Loucy (cell line): ENCODE data around the gene CGREF1.

ENCODE experiments used
- H2AFZ ChIP-seq: fragments of 200-600 bp; sonication (generic); 2 replicates; pipeline ENCODE4 v1.6.0; 2016; ENCODE audit warnings: antibody characterized with exemption, mild to moderate bottlenecking, low read length, moderate library complexity
- H3F3A ChIP-seq: fragments of 200-600 bp; 2 replicates; pipeline ENCODE4 v1.6.0; 2016; ENCODE audit warnings: antibody characterized with exemption, low read depth, mild to moderate bottlenecking
- H3K27me3 ChIP-seq: fragments of 200-600 bp; sonication (generic); 2 replicates; pipeline ENCODE4 v1.6.1; 2014; ENCODE audit warnings: low read length, mild to moderate bottlenecking; ENCODE audit not compliant: insufficient read depth, poor library complexity, severe bottlenecking
- H3K36me3 ChIP-seq: fragments of 200-600 bp; sonication (generic); 2 replicates; pipeline ENCODE4 v1.6.1; 2016; ENCODE audit warnings: low read length; ENCODE audit not compliant: insufficient read depth
- H3K4me1 ChIP-seq: fragments of 200-600 bp; sonication (generic); 2 replicates; pipeline ENCODE4 v1.5.1; 2014; ENCODE audit warnings: low read length, mild to moderate bottlenecking; ENCODE audit not compliant: insufficient read depth, poor library complexity, severe bottlenecking
- H3K4me2 ChIP-seq: fragments of 200-600 bp; sonication (generic); 2 replicates; pipeline ENCODE4 v1.6.0; 2014; ENCODE audit warnings: antibody characterized with exemption, low read length, low read depth, mild to moderate bottlenecking; ENCODE audit not compliant: poor library complexity, severe bottlenecking
- H3K4me3 ChIP-seq: fragments of 200-600 bp; sonication (generic); 2 replicates; pipeline ENCODE4 v1.5.1; 2014; ENCODE audit warnings: low read length, mild to moderate bottlenecking, mixed read lengths; ENCODE audit not compliant: poor library complexity, severe bottlenecking
- H3K79me2 ChIP-seq: fragments of 200-600 bp; sonication (generic); 2 replicates; pipeline ENCODE4 v1.6.1; 2014; ENCODE audit warnings: low read length; ENCODE audit not compliant: insufficient read depth
- H3K9ac ChIP-seq: fragments of 200-600 bp; sonication (generic); 2 replicates; pipeline ENCODE4 v1.6.0; 2014; ENCODE audit warnings: mild to moderate bottlenecking, low read depth, low read length, moderate library complexity; ENCODE audit not compliant: poor library complexity, severe bottlenecking
- H3K9me2 ChIP-seq: fragments of 200-600 bp; sonication (generic); replicated peaks from 2 replicates; pipeline ENCODE4 v1.6.1; 2016; ENCODE audit warnings: low read depth, low read length, mixed read lengths
- H3K9me3 ChIP-seq: fragments of 200-600 bp; sonication (generic); 2 replicates; pipeline ENCODE4 v1.6.1; 2014; ENCODE audit warnings: mild to moderate bottlenecking, antibody characterized with exemption, low read length, low read depth; ENCODE audit not compliant: insufficient read depth
- H4K20me1 ChIP-seq: fragments of 200-600 bp; sonication (generic); 2 replicates; pipeline ENCODE4 v1.6.0; 2014; ENCODE audit warnings: antibody characterized with exemption, low read length, mild to moderate bottlenecking; ENCODE audit not compliant: insufficient read depth, poor library complexity, severe bottlenecking
- CTCF ChIP-seq: fragments of 200-600 bp; sonication (generic); conservative IDR thresholded peaks from 2 replicates; pipeline ENCODE4 v1.5.1; 2014; ENCODE audit warnings: mild to moderate bottlenecking, antibody characterized with exemption, low read length
- EZH2phosphoT487 ChIP-seq: fragments of 200-600 bp; IDR thresholded peaks from 2 replicates; pipeline ENCODE4 v1.6.1; 2018; ENCODE audit warnings: antibody characterized with exemption, mild to moderate bottlenecking, moderate library complexity, borderline replicate concordance

CGREF1 gene

GRCh38 chr2:27091746-27092695, 26.9 kb downstream of the CGREF1 start:
- Histone ChIP-seq H3K9ac (no peak overlapping the region), H3K36me3 (no peaks in the 10 kb centered on the region), H3K4me2 (no peak overlapping the region), H3K9me3 (no peaks in the 10 kb centered on the region), H3K9me2 (no peaks in the 10 kb centered on the region), H3K79me2 (no peaks in the 10 kb centered on the region), H3K4me1 (peaks cover 12% of the 10 kb centered on the region), H3F3A (no peaks in the 10 kb centered on the region), H2AFZ (no peak overlapping the region), H3K27me3 (no peaks in the 10 kb centered on the region), H3K4me3 (no peak overlapping the region), H4K20me1 (no peaks in the 10 kb centered on the region)
- TF ChIP-seq CTCF (no peak), EZH2phosphoT487 (no peak)

GRCh38 chr2:27089111-27089954, 29.6 kb downstream of the CGREF1 start:
- Histone ChIP-seq H2AFZ (no peak overlapping the region), H3K4me3 (no peak overlapping the region), H4K20me1 (no peaks in the 10 kb centered on the region), H3K36me3 (no peaks in the 10 kb centered on the region), H3K9ac (no peak overlapping the region), H3F3A (no peaks in the 10 kb centered on the region), H3K9me3 (no peaks in the 10 kb centered on the region), H3K27me3 (no peaks in the 10 kb centered on the region), H3K4me1 (peaks cover 30% of the 10 kb centered on the region), H3K79me2 (peaks cover 4% of the 10 kb centered on the region; the same call in 1 of the 2 replicates), H3K4me2 (peak overlapping the region; percentile 3), H3K9me2 (no peaks in the 10 kb centered on the region)
- TF ChIP-seq EZH2phosphoT487 (no peak), CTCF (no peak)

GRCh38 chr2:27088634-27089033, 30.3 kb downstream of the CGREF1 start:
- H3K4me3 ChIP-seq, result no peak overlapping the region
- no peak overlapping the region for H3K9ac ChIP-seq
- peaks cover 8% of the 10 kb centered on the region; the same call in 1 of the 2 replicates for H3K79me2 ChIP-seq
- H3K36me3 ChIP-seq, result no peaks in the 10 kb centered on the region
- peak overlapping the region; percentile 92 for H3K4me2 ChIP-seq
- H2AFZ ChIP-seq, result no peak overlapping the region
- no peaks in the 10 kb centered on the region for H3K27me3 ChIP-seq
- peaks cover 35% of the 10 kb centered on the region for H3K4me1 ChIP-seq
- no peaks in the 10 kb centered on the region for H4K20me1 ChIP-seq
- H3F3A ChIP-seq, result no peaks in the 10 kb centered on the region
- no peaks in the 10 kb centered on the region for H3K9me2 ChIP-seq
- TF ChIP-seq CTCF (no peak), EZH2phosphoT487 (no peak)
- no peaks in the 10 kb centered on the region for H3K9me3 ChIP-seq
